ENCODE measurements around the gene MTCL1.

DNA sequence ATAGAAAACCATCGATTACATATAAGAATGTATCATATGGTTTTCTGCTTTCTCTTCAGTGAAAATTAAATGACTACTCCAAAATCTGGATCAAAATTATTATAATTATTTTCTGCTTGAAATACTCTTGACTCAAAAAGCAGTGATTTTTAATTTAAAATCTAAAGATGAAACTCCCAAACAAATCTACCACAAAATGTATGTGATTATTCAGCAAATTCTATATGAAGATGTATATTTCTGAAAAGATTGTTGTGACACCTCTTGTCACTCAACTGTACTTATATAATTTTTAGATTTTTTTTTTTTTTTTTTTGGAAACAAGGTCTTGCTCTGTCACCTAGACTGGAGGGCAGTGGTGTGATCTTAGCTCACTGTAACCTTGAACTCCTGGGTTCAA is 98.6 kb downstream of the MTCL1 start:
- TF ChIP-seq TAF1 (IDR thresholded peaks at IDR 0.05; ENCODE audit: borderline replicate concordance, insufficient read depth, low read length) (no peak), POLR2AphosphoS5 (IDR thresholded peaks at IDR 0.05; ENCODE audit: low read depth, low read length) (no peak), FOXP2 (optimal IDR thresholded peaks at IDR 0.05; ENCODE audit: borderline replicate concordance, extremely low read depth, extremely low read length, insufficient read depth) (no peak), SIN3A (IDR thresholded peaks at IDR 0.05; ENCODE audit: borderline replicate concordance, insufficient read depth, low read length) (no peak)
- TF ChIP-seq, protein P1, sequence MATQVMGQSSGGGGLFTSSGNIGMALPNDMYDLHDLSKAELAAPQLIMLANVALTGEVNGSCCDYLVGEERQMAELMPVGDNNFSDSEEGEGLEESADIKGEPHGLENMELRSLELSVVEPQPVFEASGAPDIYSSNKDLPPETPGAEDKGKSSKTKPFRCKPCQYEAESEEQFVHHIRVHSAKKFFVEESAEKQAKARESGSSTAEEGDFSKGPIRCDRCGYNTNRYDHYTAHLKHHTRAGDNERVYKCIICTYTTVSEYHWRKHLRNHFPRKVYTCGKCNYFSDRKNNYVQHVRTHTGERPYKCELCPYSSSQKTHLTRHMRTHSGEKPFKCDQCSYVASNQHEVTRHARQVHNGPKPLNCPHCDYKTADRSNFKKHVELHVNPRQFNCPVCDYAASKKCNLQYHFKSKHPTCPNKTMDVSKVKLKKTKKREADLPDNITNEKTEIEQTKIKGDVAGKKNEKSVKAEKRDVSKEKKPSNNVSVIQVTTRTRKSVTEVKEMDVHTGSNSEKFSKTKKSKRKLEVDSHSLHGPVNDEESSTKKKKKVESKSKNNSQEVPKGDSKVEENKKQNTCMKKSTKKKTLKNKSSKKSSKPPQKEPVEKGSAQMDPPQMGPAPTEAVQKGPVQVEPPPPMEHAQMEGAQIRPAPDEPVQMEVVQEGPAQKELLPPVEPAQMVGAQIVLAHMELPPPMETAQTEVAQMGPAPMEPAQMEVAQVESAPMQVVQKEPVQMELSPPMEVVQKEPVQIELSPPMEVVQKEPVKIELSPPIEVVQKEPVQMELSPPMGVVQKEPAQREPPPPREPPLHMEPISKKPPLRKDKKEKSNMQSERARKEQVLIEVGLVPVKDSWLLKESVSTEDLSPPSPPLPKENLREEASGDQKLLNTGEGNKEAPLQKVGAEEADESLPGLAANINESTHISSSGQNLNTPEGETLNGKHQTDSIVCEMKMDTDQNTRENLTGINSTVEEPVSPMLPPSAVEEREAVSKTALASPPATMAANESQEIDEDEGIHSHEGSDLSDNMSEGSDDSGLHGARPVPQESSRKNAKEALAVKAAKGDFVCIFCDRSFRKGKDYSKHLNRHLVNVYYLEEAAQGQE (IDR thresholded peaks at IDR 0.05; ENCODE audit: insufficient read depth in 1 of 2, low read depth in 2 of 2, low read length in 2 of 2), result no peak

Data from PFSK-1 (cell line).